ENCODE results near the gene ITGAX.

GRCh38 chr16:31347445-31347844, 7.5 kb upstream of the ITGAX start:
- TF ChIP-seq, protein P1, sequence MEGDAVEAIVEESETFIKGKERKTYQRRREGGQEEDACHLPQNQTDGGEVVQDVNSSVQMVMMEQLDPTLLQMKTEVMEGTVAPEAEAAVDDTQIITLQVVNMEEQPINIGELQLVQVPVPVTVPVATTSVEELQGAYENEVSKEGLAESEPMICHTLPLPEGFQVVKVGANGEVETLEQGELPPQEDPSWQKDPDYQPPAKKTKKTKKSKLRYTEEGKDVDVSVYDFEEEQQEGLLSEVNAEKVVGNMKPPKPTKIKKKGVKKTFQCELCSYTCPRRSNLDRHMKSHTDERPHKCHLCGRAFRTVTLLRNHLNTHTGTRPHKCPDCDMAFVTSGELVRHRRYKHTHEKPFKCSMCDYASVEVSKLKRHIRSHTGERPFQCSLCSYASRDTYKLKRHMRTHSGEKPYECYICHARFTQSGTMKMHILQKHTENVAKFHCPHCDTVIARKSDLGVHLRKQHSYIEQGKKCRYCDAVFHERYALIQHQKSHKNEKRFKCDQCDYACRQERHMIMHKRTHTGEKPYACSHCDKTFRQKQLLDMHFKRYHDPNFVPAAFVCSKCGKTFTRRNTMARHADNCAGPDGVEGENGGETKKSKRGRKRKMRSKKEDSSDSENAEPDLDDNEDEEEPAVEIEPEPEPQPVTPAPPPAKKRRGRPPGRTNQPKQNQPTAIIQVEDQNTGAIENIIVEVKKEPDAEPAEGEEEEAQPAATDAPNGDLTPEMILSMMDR (IDR thresholded peaks at IDR 0.05; ENCODE audit: low read depth, low read length, missing input control), result no peak
- no peak for TF ChIP-seq SP1 (IDR thresholded peaks at IDR 0.05)
- no peak for TF ChIP-seq TAF1 (conservative IDR thresholded peaks at IDR 0.05)
- TF ChIP-seq JUND (IDR thresholded peaks at IDR 0.05), result no peak
- TF ChIP-seq REST (IDR thresholded peaks at IDR 0.05), result no peak
- TF ChIP-seq, protein P2, sequence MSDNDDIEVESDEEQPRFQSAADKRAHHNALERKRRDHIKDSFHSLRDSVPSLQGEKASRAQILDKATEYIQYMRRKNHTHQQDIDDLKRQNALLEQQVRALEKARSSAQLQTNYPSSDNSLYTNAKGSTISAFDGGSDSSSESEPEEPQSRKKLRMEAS (IDR thresholded peaks at IDR 0.05), result no peak
- TF ChIP-seq RAD21 (IDR thresholded peaks at IDR 0.05), result no peak
- no peak for TF ChIP-seq EGR1 (IDR thresholded peaks at IDR 0.05; ENCODE audit: low read depth in 2 of 2)
- TF ChIP-seq HNF4G (IDR thresholded peaks at IDR 0.05), result no peak

Data from liver (tissue), 3 donors.